Right lobe of liver (tissue), 6 donors: Measurements from ENCODE around the gene KMT5C. TPM values are rescaled to one million over a fixed set of nuclear protein-coding genes. Genes with fewer than 3 reads are reported as not detected.

Experiments
- ATAC-seq, 4 donors: fragments of 200-7000 bp; cut with Tn5 transposase; one replicate each; pipeline ENCODE4 v1.9.1; 2020; ENCODE audit warnings: mild to moderate bottlenecking in 4 of 4, moderate library complexity in 4 of 4
- DNase-seq, 3 donors: peaks; one replicate each; pipeline ENCODE4 v3.0.0-alpha.2; 2020
- H3K27ac ChIP-seq, 3 donors: fragments of 200-600 bp; one replicate each; pipeline ENCODE4 v1.8.0; 2022
- H3K27me3 ChIP-seq, 2 donors: fragments of 200-600 bp; one replicate each; pipeline ENCODE4 v1.8.0; 2022
- H3K36me3 ChIP-seq, 4 donors: fragments of 200-600 bp; sonication (generic) in 1 of 4; one replicate each; pipeline versions ENCODE4 v1.5.1 to v1.8.0; 2017 to 2022; ENCODE audit warnings: control low read depth in 1 of 4
- H3K4me1 ChIP-seq, 4 donors: fragments of 200-600 bp; sonication (generic) in 1 of 4; one replicate each; pipeline versions ENCODE4 v1.5.1 to v1.8.0; 2017 to 2022; ENCODE audit warnings: control low read depth in 1 of 4
- H3K4me3 ChIP-seq, 3 donors: fragments of 200-600 bp; one replicate each; pipeline ENCODE4 v1.8.0; 2022
- H3K9me3 ChIP-seq, 4 donors: fragments of 200-600 bp; sonication (generic) in 1 of 4; one replicate each; pipeline versions ENCODE4 v1.5.1 to v1.8.0; 2017 to 2022; ENCODE audit warnings: control low read depth in 1 of 4
- POLR2A ChIP-seq: fragments of 450-650 bp; IDR thresholded peaks from one replicate; pipeline ENCODE4 v1.6.1; 2017; ENCODE audit warnings: antibody characterized with exemption, mild to moderate bottlenecking
- WGBS: methylation state at CpG from one replicate; pipeline ENCODE4 v1.1.6; 2018; ENCODE audit warnings: low coverage, low lambda C conversion rate; ENCODE audit not compliant: insufficient coverage; ENCODE audit errors: missing lambda C conversion rate; 5-methylcytosine and 5-hydroxymethylcytosine counted together
- intact Hi-C, 2 donors: fragments of 100-400 bp; cut with DNase I; formaldehyde crosslinking; loops; one replicate each; pipeline versions ENCODE4 v1.11.2 to v1.14.1; 2022
- total RNA-seq, 6 experiments: library from RNA; depleted of rRNA in 2 of 6; stranded (reverse); fragments of >200 nt in 2 of 6; fragmentation: NEBNext Ultra II Directional in 3 of 6; extraction: Animal tissue kit (Norgen Biotek cat#: 25700) in 3 of 6; gene quantifications; one replicate each; pipeline versions ENCODE4 v1.1.0 to v1.2.4, GENCODE V29; 2016 to 2023
- TF ChIP-seq, protein P1 (sequence below), 4 donors: fragments of 200-600 bp in 3 of 4; fragments of 450-650 bp in 1 of 4; IDR thresholded peaks; one replicate each; pipeline versions ENCODE4 v1.5.1 to v1.8.0; 2016 to 2022; ENCODE audit warnings: antibody characterized with exemption in 4 of 4, mild to moderate bottlenecking in 2 of 4
- donor health status: DM: no; HTN: yes; CAD: no.
- donor health status: DM: no; HTN: no; CAD: no.
- donor health status: DM: no; HTN: no; CAD: no.
- donor health status: DM: no; HTN: yes; CAD: no.
- donor health status: DM: no; HTN: yes; CAD: no.

KMT5C gene
- total RNA-seq, 6 experiments from 2014 or later: 2.3 to 5.3 (median 3.7) TPM

GRCh38 chr19:55358943-55359908, 19.6 kb downstream of the KMT5C start:
- TF ChIP-seq, protein P1, sequence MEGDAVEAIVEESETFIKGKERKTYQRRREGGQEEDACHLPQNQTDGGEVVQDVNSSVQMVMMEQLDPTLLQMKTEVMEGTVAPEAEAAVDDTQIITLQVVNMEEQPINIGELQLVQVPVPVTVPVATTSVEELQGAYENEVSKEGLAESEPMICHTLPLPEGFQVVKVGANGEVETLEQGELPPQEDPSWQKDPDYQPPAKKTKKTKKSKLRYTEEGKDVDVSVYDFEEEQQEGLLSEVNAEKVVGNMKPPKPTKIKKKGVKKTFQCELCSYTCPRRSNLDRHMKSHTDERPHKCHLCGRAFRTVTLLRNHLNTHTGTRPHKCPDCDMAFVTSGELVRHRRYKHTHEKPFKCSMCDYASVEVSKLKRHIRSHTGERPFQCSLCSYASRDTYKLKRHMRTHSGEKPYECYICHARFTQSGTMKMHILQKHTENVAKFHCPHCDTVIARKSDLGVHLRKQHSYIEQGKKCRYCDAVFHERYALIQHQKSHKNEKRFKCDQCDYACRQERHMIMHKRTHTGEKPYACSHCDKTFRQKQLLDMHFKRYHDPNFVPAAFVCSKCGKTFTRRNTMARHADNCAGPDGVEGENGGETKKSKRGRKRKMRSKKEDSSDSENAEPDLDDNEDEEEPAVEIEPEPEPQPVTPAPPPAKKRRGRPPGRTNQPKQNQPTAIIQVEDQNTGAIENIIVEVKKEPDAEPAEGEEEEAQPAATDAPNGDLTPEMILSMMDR (IDR thresholded peaks at IDR 0.05): no peak
- no peak for TF ChIP-seq POLR2A
- DNase-seq (peak in 1 of 3 donors; percentile 16), ATAC-seq (no peak)
- Histone ChIP-seq H3K36me3 (no peaks in the 10 kb centered on the region), H3K4me1 (no peaks in the 10 kb centered on the region), H3K27ac (no peak overlapping the region), H3K9me3 (no peaks in the 10 kb centered on the region), H3K27me3 (no peaks in the 10 kb centered on the region), H3K4me3 (no peak overlapping the region)
- intact Hi-C loops: no loop called here
- WGBS: 58% methylated on average over 11 of the region's 32 CpGs

DNA sequence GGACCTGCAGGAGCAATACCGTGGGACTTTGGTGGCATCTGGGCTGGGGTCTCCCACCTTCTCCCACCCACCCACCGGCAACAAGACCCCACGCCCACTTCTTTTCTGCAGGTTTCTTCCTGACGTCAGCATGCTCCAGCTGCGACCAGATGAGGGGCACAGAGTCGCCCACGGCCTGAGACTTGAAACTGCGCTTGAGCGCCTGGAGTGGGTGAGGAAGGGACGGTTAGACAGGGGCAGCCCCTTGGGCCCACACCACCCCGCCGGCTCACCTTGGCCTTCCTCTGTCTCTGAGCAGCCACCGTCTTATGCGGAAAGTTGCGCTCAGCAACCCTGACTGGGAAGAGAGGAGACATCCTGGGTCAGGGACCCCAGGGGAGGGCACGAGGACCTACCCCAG, 21.2 kb downstream of the KMT5C start:
- no peaks in the 10 kb centered on the region for H3K27me3 ChIP-seq
- TF ChIP-seq POLR2A: no peak

GRCh38 chr19:55362174-55362989, 22.7 kb downstream of the KMT5C start:
- TF ChIP-seq POLR2A: no peak
- TF ChIP-seq, protein P1 (IDR thresholded peaks at IDR 0.05): no peak
- no peak for ATAC-seq
- WGBS: 40% methylated on average over 2 of the region's 38 CpGs

More for the DNA sequence above, 21.2 kb downstream of the KMT5C start:
- Histone ChIP-seq H3K27ac (no peak overlapping the region), H3K4me3 (no peak overlapping the region), H3K9me3 (no peaks in the 10 kb centered on the region), H3K36me3 (no peaks in the 10 kb centered on the region), H3K4me1 (no peaks in the 10 kb centered on the region)
- intact Hi-C loops: no loop called here
- ATAC-seq (no peak), DNase-seq (no peak)
- no CpG with 5 or more reads among the region's 16 CpGs for WGBS

DNA sequence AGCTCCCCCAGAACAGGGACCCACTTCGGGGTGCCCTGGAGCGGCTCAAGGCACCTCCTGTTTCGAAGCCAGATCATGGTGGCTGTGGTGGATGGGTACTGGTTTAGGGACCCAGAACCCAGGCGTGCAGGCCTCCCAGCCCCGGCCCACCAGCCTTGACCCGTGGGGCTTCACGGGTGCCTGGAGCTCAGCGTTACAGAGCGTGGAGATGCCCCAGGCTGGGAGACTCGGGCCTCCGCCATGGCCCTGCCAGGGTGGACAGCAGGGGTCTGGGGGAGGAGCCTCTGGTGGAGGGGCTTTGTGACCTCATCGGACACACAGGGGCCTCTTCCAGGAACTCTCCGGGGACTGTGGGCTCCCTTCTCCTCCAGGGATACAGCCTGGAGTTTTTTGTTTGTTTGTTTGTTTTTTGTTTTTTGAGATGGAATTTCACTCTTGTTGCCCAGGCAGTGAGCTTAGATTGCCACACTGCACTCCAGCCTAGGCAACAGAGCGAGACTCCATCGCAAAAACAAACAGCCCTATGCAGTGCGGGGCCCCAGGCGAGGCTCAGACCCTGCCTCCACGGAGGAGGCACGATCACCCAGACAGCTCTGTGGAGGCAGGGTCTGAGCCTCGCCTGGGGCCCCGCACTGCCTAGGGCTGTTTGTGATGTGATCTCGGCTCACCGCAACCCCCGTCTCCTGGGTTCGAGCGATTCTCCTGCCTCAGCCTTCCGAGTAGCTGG, 23.5 kb downstream of the KMT5C start, which contains the start of gene GARIN5B:
TSS of gene GARIN5B (minus strand) at position 271 of the 727 bp plus-strand sequence. CDS start at position 77, 194 bp downstream.
- Histone ChIP-seq H3K4me3 (no peak within 1 kb of the TSS), H3K27ac (no peak within 1 kb of the TSS), H3K36me3 (no peaks in the 10 kb centered on the region), H3K9me3 (no peaks in the 10 kb centered on the region), H3K27me3 (no peaks in the 10 kb centered on the region), H3K4me1 (no peaks in the 10 kb centered on the region)
- intact Hi-C loops: no loop called here
- TF ChIP-seq, protein P1 (IDR thresholded peaks at IDR 0.05): no peak
- no peak for TF ChIP-seq POLR2A
- no peak for ATAC-seq
- no peak for DNase-seq
- 90% methylated on average over 10 of the region's 27 CpGs for WGBS

More at GRCh38 chr19:55362174-55362989, 22.7 kb downstream of the KMT5C start:
- H3K27ac ChIP-seq: no peak overlapping the region
- intact Hi-C loops: no loop called here
- no peaks in the 10 kb centered on the region for H3K36me3 ChIP-seq
- no peaks in the 10 kb centered on the region for H3K27me3 ChIP-seq
- DNase-seq: no peak
- no peak overlapping the region for H3K4me3 ChIP-seq
- no peaks in the 10 kb centered on the region for H3K9me3 ChIP-seq
- H3K4me1 ChIP-seq: no peaks in the 10 kb centered on the region
